GM18868 (cell line): Measurements from ENCODE around the gene HPDL.
"Not testable (repeated sequence)": the region's sequence is repeated elsewhere in the genome, so short reads cannot be mapped to it uniquely, and the experiment has no call there.

Experiments
- ATAC-seq: cut with Tn5 transposase; IDR thresholded peaks from one replicate; pipeline ENCODE4 v1.9.1; 2021; ENCODE audit warnings: mild to moderate bottlenecking, moderate library complexity; ENCODE audit not compliant: unreplicated experiment

HPDL gene

GRCh38 chr1:45348966-45349677 is 22.4 kb downstream of the HPDL start:
- ATAC-seq = no peak

GRCh38 chr1:45351508-45351907 is 24.8 kb downstream of the HPDL start:
- ATAC-seq = no peak

- no peak for ATAC-seq
Observed at GRCh38 chr1:45353685-45354084, 27.0 kb downstream of the HPDL start.

GRCh38 chr1:45354838-45355237 is 28.1 kb downstream of the HPDL start:
- no peak for ATAC-seq

- no peak for ATAC-seq
Observed at GRCh38 chr1:45355683-45356082, 29.0 kb downstream of the HPDL start.

- ATAC-seq = no peak
Observed at GRCh38 chr1:45356186-45356585, 29.5 kb downstream of the HPDL start.

- ATAC-seq = no peak
Observed at GRCh38 chr1:45359882-45360513, 33.3 kb downstream of the HPDL start.

GRCh38 chr1:45360981-45361380 is 34.3 kb downstream of the HPDL start:
- not testable (repeated sequence) for ATAC-seq

- no peak for ATAC-seq
Observed at GRCh38 chr1:45364294-45364693, 37.6 kb downstream of the HPDL start.

GRCh38 chr1:45365051-45365450 is 38.4 kb downstream of the HPDL start:
- peak; percentile 79 for ATAC-seq

- peak; percentile 69 for ATAC-seq
Observed at GRCh38 chr1:45370575-45370974, 43.9 kb downstream of the HPDL start.

- ATAC-seq = no peak
Observed at GRCh38 chr1:45373573-45373972, 46.9 kb downstream of the HPDL start.

- no peak for ATAC-seq
Observed at GRCh38 chr1:45375104-45376090, 48.7 kb downstream of the HPDL start.

- ATAC-seq = no peak
Observed at GRCh38 chr1:45378184-45378583, 51.5 kb downstream of the HPDL start.
